Placental epithelial cell (primary cell): ENCODE measurements around the gene MORC1. TPM values are rescaled to one million over a fixed set of nuclear protein-coding genes. Genes with fewer than 3 reads are reported as not detected.

ENCODE experiments used
- small RNA-seq: library from RNA; depleted of rRNA; stranded (forward); fragments of <200 nt; gene quantifications from one replicate; pipeline ENCODE3, GENCODE V24; 2012
- total RNA-seq: library from RNA; depleted of rRNA; stranded (reverse); fragments of >200 nt; gene quantifications from 2 replicates; pipeline ENCODE4 v1.2.3, GENCODE V29; 2012

The MORC1 gene, protein sequence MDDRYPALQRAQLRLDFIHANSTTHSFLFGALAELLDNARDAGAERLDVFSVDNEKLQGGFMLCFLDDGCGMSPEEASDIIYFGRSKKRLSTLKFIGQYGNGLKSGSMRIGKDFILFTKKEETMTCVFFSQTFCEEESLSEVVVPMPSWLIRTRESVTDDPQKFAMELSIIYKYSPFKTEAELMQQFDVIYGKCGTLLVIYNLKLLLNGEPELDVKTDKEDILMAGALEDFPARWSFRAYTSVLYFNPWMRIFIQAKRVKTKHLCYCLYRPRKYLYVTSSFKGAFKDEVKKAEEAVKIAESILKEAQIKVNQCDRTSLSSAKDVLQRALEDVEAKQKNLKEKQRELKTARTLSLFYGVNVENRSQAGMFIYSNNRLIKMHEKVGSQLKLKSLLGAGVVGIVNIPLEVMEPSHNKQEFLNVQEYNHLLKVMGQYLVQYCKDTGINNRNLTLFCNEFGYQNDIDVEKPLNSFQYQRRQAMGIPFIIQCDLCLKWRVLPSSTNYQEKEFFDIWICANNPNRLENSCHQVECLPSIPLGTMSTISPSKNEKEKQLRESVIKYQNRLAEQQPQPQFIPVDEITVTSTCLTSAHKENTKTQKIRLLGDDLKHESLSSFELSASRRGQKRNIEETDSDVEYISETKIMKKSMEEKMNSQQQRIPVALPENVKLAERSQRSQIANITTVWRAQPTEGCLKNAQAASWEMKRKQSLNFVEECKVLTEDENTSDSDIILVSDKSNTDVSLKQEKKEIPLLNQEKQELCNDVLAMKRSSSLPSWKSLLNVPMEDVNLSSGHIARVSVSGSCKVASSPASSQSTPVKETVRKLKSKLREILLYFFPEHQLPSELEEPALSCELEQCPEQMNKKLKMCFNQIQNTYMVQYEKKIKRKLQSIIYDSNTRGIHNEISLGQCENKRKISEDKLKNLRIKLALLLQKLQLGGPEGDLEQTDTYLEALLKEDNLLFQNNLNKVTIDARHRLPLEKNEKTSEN
- total RNA-seq, result not detected in 2 replicates

DNA sequence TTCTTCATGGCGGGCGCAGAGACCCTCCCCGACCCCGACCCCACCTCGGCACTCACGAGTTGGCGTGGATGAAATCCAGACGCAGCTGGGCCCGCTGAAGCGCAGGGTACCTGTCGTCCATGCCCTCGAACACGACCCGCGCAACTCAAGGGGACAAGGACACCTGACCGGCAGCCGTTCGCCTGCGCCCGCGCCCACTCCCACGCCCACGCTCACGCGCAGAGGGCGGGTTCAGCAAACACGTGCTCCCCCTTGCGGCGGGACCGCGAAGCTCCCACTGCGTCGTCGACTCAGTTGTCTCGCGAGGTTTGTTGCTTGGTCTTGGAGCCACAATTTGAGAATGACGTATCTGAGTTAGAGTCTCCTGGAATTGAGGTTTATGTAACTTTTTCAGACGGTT is at the start of gene MORC1:
Gene MORC1 (minus strand): TSS at position 196 of the 400 bp plus-strand sequence. CDS start 75 bp downstream, at position 121.

DNA sequence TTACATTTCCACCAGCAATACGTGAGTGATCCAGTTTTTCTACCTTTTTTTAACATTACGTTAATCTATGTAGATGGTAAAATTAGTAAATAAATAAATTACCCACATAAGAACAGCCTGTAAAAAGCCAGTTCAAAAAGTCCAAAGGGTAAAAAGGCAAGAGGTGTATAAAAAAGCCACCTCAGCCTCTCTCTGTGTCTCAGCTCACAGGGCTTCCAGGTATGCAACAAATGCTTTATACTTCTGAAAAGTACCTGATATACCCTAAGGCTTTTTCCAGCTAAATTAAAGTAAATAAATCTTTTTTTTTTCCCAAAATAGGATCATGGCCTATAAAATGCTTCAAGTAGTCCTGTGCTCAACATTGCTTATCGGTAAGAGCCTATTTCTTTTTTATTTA is 18.6 kb upstream of the MORC1 start, which contains the start of gene C3orf85:
Gene C3orf85 (plus strand): TSS at position 197 of the 400 bp plus-strand sequence. CDS start 129 bp downstream, at position 326.

DNA sequence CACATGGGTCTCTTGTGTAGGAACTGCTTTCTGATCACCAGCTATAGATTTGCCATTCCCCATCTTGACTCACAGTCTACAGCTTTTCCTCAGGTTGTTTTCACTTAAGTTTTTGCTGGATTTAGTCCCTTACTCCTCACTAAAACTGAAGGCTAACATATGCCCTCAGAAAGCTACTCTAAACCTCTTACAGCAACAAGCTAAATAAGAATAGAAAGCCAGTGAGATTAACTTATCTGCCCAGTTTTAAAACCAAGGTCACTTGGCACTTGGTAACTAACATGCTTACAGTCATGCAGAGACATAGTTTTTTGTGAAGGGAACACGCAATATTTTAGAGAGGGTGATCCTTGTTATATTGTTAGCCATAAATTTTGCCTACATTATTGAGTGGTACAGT is 164.2 kb downstream of the MORC1 start, which contains the start of gene GUCA1C:
Gene GUCA1C (minus strand): TSS at position 180 of the 400 bp plus-strand sequence. CDS start 117 bp downstream, at position 63.

Small RNAs within 50 kb of the gene (small RNA-seq; reads per million reads assigned to genes)
- 0.23 reads per million for gene RF00012

Other genes with a start within 250 kb of the MORC1 start
- gene GUCA1C, start 164.3 kb downstream of the MORC1 start, total RNA-seq, result not detected in 2 replicates
- not detected in 2 replicates for gene C3orf85, start 18.6 kb upstream of the MORC1 start, total RNA-seq
- gene DPPA2, start 198.4 kb upstream of the MORC1 start, total RNA-seq, result not detected in 2 replicates
- not detected in 2 replicates for gene DPPA4, start 219.4 kb upstream of the MORC1 start, total RNA-seq